Adipose tissue (tissue), 3 donors: ENCODE measurements around the gene TENM4. TPM values are rescaled to one million over a fixed set of nuclear protein-coding genes. Genes with fewer than 3 reads are reported as not detected.
"Not testable (repeated sequence)": the region's sequence is repeated elsewhere in the genome, so short reads cannot be mapped to it uniquely, and the experiment has no call there.

Source experiments
- H3K27ac ChIP-seq: one replicate; pipeline ENCODE4 v1.5.1; 2013; ENCODE audit warnings: low read depth, low read length
- WGBS, 3 donors: extraction: QIAGEN DNeasy Blood & Tissue Kit; methylation state at CpG; one replicate each; pipeline ENCODE4 v1.1.7; 2013; 5-methylcytosine and 5-hydroxymethylcytosine counted together
- polyA plus RNA-seq, 3 donors: library from polyadenylated mRNA; stranded (reverse); fragments of 200-250 nt; gene quantifications; one replicate each; pipeline ENCODE4 v1.2.3, GENCODE V29; 2013
- donor health status: healthy with polysubstance abuse.
- donor health status: Bipolar disorder and iron deficiency.
- donor health status: healthy.

TENM4 gene
- polyA plus RNA-seq, 3 donors = 0.22 to 2.7 (median 0.41) TPM

DNA sequence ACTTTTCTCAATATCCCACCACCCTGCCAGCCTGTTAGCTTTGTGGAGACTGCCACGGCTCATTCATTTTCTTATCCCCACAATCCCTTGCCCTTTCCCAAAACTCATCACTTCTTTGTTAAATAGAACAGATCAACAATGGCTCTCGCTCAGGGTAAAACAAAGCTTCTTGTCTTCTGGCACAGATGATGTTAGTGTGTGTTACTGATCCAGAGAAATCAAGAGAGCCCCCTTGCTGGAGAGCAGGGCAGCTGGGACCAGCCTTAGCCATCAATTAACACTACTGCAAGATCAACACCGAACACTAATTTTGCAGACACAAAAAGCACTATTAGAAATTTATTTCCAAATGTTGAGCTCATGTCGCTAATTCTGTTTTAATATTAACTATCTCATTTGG, 420.9 kb downstream of the TENM4 start:
- no peak overlapping the region for H3K27ac ChIP-seq
- WGBS, 3 donors = 85 to 95% (median 95%) methylated on average over 4 of the region's 4 CpGs

DNA sequence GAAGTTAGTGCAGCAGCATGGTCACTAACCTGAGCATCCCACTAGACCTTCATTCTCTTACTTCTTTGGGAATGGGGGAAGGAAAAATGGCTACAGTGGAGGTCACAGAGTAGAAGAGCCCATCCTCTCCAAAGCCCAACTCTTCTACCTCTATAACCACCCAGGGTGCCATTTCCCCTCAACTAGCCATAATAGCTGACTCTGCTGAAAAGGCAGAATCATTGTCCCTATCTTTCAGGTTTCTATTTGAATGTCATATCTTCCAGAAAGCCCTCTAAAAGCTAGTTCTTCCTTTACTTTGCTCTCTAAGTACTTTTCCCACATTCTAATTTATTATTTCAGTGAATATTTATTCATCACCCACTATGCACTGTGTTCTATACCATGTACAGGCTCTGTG, 421.6 kb downstream of the TENM4 start:
- H3K27ac ChIP-seq = no peak overlapping the region

DNA sequence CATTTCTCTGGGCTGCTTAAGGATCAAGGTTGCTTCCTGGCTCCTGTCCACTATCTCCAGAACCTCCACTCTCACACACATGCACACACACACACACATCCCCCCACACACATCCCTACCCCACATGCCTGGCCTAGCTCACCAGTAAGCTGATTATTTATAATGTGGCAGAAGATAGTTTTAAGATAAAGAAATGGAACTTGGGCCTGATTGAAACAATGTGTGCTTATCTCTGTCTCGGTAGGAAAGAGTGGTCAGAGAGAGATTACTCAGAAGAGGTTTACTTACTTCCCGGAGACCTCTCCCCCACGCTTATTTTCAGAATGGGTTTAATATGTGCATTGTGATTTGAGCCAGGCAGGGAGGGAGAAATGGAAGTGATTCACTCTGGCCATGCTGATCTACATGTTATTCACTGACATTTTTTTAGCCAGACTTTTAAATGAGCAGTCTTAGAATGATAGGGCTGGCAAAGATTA, 422.4 kb downstream of the TENM4 start:
- 6 to 35% (median 11%) methylated on average over 3 of the region's 3 CpGs for WGBS, 3 donors
- no peak overlapping the region for H3K27ac ChIP-seq

DNA sequence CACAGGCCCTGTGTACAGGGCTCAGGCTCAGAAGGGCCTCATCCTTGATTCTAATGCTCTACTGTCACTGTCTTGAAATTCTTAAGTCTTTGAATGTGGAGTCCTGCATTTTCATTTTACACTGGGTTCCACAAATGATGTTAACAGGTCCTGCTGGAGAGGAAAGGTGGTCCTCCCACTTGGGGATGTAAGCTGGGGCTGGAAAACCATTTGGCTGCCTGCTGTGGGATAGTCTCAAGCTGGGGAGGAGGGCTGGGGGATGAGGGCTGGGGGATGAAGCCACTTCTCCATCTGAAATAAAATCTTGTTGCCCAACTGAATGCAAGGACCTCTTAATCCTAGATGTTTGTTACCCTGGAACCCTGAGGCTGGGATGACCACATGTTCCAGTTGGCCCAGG, 423.0 kb downstream of the TENM4 start:
- H3K27ac ChIP-seq = no peak overlapping the region

DNA sequence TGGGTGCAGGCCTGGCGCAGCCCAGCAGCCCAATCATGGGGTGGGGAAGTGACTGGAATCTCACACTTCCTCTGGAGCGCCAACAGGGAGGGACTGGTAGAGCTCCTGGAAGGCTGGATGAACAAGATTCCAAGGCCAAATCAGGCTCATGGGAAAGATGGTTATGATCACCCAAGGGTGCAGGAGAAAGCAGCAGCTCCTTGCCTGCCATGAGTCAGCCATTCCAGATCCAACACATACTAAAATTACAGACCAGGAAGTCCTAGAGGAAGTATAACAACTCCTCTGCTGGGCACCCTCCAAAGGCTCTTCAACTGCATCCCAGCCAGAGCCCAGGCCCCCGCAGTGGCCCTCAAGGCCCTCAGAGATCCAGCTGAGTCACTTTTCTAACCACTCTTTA, 427.3 kb downstream of the TENM4 start:
- 75 to 87% (median 81%) methylated on average over 3 of the region's 3 CpGs for WGBS, 3 donors
- H3K27ac ChIP-seq = no peak overlapping the region

DNA sequence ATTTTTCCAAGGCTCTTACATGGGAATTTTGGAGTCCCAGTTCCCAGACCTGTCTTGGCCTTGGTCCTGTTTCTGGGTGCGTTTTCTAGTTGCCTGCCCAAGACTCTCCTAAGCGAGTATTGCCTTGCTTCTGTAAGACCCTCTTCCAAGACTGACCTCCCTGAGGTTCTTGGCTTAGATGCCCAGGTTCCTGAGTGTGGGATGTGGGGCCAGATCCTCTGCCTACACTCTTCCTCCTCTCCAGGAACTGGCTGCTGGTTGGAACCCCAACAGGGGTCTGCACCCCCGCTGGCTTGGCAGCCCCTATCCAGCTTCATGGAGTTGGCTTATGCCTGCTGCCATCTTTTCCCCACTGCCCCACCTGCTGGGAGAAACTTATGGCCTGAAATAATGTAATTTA, 429.5 kb downstream of the TENM4 start:
- H3K27ac ChIP-seq = no peak overlapping the region
- 80 to 91% (median 89%) methylated on average over 3 of the region's 3 CpGs for WGBS, 3 donors

DNA sequence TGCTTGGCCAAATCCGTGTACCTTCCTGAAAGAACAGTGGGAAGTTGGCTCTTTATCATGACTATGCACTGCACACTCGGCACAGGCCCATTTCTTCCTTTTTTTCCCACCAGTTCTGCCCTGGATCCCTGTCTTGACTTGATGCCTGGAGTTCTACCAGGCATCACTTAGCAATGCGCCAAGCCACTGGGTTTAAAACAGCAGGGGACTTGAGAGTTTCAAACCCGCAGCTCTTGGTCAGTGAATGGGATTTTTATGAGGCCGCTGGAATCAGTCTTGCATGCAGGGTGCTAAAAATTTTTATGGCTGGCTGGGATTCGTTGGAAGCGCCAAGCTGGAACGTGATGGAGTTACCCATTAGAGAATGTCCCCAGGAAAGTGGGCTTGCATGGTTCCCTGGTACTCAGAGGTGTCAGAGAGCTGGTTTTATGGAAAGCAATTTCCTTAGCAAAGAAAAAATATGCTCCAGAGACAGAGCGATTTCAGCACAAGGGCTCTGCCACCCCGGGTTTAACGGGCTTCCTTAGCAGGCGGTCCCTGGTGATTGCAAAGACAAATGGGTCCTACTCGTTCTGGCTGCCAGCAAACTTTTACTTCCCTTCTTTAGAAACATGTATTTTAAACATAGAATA, 432.9 kb downstream of the TENM4 start:
- 60 to 73% (median 68%) methylated on average over 13 of the region's 13 CpGs for WGBS, 3 donors
- H3K27ac ChIP-seq = no peak overlapping the region

DNA sequence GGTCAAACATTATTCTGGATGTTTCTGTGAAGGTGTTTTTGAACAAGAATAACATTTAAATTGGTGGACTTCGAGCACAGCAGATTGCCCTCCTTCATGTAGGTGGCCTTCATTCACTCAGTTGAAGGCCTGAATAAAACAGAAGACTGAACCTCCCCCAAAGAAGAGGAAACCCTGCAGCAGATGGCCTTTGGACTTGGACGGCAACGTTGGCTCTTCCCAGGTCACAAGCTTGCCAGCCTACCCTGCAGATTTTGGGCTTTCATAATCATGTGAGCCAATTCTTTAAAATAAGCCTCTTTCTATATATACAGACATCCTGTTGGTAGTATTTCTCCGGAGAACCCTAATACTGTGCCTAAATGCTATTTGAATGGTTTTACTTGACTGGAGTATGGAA, 434.0 kb downstream of the TENM4 start:
- H3K27ac ChIP-seq = no peak overlapping the region
- whole genome bisulfite sequencing, 3 donors = 79 to 87% (median 81%) methylated on average over 4 of the region's 4 CpGs

DNA sequence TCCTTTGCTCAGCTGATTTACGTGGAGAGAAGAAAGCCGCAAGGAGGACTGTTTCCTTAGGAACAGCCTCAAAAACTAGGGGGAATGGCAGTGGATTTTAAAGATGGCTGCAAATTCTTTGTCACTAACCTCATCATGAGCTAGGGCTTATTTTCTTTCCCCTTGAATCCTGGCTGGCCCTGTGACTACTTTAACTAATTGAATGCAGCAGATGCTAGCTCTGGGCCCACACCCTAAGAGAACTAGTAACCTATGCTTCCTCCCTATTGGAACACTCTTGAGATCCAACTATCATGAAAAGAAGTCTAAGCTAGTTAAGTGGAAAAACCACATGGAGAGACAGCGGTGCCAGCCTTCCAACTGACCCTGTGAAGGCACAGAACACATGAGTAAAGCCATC, 444.8 kb downstream of the TENM4 start:
- 91 to 95% (median 94%) methylated on average over 3 of the region's 3 CpGs for WGBS, 3 donors
- no peak overlapping the region for H3K27ac ChIP-seq

DNA sequence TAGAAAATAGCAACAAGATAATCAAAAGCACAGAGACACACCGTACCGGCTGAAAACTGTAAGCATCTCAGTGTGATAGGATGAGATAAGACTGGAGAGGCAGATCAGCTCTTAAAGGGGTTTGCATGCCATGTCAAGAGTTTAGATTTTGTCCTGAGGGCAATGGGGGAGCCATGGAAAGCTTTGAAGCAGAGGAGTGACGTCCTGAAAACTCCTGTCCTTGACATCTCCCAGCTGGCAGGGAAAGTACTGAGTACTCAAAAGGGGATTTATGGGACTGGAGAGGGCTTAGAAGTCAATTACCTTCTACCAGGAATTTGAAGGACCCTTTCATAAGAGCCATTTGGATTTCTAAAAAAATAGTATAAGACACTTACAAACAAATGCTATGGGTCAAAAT, 445.7 kb downstream of the TENM4 start:
- H3K27ac ChIP-seq = no peak overlapping the region
- 74 to 84% (median 79%) methylated on average over 3 of the region's 3 CpGs for WGBS, 3 donors

DNA sequence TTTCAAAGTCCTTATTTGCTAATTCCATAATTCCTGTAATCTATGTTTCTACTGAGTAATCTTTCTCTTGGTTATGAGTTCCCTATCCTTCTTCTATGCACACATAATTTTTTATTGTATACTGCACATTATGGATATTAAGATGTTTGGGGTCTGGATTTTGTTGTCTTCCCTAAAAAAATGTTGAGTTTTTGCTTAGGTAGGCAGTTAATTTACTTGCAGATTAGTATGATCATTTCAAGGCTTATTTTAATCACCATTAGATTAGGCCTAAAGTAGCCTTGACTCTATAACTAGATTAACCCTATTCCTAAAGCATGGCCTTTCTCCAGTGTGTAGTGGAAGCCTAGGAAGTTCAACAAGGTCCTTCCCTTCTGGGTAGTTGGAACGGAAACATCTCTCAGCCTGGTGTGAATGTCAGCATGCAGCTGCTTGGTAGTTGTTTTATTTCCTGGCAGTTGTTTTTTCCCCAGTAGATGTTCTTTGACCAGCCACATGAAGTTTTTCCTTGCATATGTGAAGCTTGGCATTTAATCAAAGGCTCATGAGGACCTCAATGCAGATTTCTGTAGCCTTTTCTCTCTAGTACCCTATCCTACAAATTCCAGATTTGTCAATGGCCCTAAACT, 446.9 kb downstream of the TENM4 start:
- 60 to 95% (median 62%) methylated on average over 1 of the region's 1 CpG for WGBS, 3 donors
- H3K27ac ChIP-seq = no peak overlapping the region

DNA sequence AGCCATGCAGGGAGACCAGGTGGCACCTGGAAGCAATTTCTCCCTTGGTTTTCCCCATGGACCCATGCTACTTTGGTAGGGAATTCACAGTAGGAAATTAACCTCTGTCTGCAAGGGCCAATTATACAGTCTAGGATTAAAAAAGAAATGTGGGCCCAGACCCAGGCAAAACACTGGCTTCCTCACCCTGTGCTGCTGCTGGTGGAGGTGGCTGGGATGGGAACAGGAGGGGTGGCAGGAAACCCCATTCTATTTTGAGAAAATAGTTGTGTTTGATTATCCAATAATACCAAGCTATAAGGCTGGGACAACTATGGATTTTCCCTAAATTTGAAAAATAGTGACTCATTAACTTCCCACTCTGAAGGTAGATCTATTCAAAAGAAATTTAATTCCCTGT, 449.1 kb downstream of the TENM4 start:
- no peak overlapping the region for H3K27ac ChIP-seq

DNA sequence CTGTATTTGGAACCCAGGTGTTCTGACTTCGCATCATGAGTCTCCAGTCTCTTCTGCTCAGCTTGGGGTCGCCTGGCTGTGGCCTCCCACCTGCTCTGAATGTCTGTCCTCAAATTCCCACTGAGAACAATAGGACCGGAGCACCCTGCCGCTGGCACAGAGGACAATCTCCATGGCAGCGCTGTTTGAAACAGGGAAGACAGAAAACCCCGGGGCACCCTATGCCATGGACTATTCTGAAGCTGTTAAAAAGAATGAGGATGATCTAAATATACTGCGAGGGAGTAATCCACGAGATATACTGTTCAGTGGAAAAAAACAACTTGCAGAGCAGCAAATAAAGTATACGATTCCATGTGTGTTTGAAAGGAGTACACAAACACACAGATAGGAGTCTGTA, 450.6 kb downstream of the TENM4 start:
- WGBS, 3 donors = 70 to 83% (median 81%) methylated on average over 9 of the region's 9 CpGs
- no peak overlapping the region for H3K27ac ChIP-seq

DNA sequence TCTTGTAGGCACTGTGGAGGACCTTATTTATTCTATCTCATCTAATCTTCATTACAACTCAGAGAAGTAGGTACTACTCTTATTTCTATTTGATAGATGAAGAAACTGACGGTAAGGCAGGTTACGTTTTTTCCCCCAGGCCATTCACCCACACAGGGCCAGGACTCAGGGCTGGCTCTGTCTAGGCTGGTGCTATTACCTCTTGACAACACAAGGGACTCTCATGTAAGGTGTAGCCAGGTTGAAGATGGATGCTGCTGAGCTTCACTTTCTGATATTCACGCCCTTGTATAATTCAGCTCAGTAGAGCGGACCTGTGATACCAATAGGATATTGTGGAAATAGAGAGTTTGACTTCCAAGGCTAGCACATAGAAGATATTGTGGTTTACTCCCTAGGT, 453.1 kb downstream of the TENM4 start:
- WGBS, 3 donors = 94 to 98% (median 96%) methylated on average over 4 of the region's 4 CpGs
- no peak overlapping the region for H3K27ac ChIP-seq

DNA sequence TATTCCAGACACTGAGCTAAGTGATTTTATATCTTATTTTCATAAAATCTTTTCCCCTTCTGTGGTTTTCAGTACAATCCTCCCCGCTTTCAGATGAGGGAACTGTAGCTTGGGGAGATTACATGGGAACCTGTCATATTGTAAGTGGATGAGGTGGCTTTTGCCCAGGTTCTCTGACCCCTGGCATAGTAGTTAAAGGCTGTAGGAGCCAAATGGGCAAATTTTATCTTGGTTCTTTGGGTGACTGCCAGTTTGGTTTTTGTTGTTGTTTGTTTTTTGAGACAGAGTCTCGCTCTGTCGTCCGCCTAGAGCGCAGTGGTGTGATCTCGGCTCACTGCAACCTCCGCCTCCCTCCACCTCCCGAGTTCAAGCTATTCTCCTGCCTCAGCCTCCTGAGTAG, 454.5 kb downstream of the TENM4 start:
- WGBS, 3 donors = 91 to 95% (median 92%) methylated on average over 8 of the region's 8 CpGs
- H3K27ac ChIP-seq = no peak overlapping the region

DNA sequence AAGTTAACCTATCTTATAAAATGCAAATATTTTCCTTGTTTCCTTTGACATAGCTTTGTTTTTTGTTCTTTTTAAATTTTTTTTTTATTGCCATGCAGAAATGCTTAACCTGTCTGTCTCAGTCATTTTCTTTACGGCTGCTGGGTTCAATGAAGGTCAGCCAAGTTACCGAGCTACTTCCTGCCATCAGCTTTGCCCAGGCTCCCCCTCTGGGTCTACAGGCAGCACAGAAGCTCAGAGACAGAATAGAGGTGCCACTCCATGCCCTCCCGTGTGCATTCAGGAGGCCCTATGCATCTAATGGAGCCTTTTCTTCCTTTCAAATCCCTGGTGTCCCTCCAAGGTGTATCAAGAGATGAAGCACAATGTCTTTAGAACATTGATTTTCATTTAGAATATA, 455.2 kb downstream of the TENM4 start:
- 23 to 53% (median 40%) methylated on average over 3 of the region's 3 CpGs for WGBS, 3 donors
- H3K27ac ChIP-seq = no peak overlapping the region

DNA sequence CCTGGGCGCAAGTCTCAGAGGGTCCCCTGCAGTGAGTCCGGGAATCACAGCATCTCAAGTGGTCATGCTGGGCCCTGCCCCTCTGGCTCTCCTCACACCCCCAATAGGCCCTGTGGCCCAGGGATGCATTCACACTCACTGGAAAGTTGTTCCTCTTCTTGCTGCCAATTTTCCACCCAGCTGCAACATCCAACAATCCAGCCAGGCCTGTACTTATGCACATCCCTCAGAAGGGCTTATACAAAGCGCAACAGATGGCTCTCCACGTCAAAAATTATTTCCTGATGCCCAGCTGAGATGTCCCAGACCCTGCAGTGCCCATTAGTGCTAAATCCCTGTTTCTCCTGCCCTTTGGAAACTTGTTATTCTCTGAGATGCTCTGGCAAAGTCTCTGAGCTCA, 458.4 kb downstream of the TENM4 start:
- WGBS, 3 donors = 88 to 89% (median 88%) methylated on average over 4 of the region's 4 CpGs
- H3K27ac ChIP-seq = no peak overlapping the region

DNA sequence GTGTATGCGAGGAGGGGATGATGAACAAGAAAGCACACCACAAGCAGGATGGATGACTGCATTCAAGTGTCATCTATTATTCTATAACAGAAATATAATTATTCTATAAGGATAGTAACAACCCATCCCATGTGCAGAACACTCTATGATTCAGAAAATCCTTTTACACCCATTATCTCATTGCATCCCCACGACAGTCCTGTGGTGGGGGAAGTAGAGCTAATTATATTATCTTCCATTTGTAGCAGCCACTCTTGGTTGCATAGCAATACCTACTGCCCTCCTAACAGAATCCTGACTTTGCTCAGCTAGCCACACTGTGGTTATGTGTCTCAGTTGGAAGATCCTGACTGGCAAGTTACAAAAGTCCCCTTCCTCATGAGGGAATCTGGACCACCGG, 459.7 kb downstream of the TENM4 start:
- WGBS, 3 donors = 76 to 85% (median 80%) methylated on average over 3 of the region's 3 CpGs
- H3K27ac ChIP-seq = no peak overlapping the region

DNA sequence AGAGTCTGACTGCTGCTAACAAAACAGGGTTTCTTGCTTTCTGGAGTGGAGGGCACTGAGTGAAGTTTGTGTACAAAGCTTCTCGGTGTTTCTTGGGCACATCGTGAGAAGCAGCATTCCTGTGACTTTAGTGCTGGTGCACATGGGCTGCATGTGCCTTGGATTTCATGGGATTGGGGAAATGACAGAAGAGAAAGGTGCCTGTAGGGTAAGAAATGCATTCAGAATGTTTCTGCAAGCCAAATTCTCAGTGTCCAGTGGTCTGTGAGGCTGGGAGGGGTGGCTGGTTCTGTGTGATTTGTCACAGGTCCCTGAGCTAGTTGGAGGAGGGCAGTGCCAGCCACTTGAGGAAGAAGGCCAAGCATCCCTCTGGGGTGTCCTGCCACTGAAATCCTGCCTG, 462.0 kb downstream of the TENM4 start:
- no peak overlapping the region for H3K27ac ChIP-seq
- WGBS, 3 donors = 67 to 87% (median 82%) methylated on average over 2 of the region's 2 CpGs

DNA sequence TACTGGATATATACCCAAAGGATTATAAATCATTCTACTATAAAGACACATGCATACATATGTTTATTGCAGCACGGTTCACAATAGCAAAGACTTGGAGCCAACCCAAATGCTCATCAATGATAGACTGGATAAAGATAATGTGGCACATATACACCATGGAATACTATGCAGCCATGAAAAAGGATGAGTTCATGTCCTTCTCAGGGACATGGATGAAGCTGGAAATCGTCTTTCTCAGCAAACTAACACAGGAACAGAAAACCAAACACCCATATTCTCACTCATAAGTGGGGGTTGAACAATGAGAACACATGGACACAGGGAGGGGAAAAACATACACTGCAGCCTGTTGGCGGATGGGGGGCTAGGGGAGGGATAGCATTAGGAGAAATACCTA, 463.0 kb downstream of the TENM4 start:
- not testable (repeated sequence) for H3K27ac ChIP-seq
- WGBS, 3 donors = 79 to 89% (median 88%) methylated on average over 3 of the region's 3 CpGs

DNA sequence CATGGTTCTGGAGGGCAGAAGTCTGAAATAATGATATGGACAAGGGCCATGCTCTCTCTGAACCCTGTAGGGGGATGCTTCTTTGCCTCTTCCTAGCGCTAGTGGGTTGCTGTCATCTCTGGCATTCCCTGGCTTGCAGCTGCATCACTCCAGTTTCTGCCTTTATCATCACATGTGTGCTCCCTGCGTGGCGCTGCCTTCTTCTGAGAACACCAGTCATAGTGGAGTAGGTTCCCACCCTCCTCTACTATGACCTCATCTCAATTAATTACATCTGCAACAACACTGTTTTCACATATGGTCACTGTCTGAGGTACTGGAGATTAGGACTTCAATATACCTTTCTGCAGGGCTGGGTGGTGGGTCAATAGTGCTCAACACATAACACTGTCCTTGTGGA, 463.8 kb downstream of the TENM4 start:
- H3K27ac ChIP-seq = no peak overlapping the region
- WGBS, 3 donors = 81 to 92% (median 91%) methylated on average over 3 of the region's 3 CpGs
